Activated CD8-positive, alpha-beta memory T cell treated with anti-CD3 and anti-CD28 coated beads, Interleukin-2, amount 10 ng/mL, durations not matched to agents 7 days and 5 days (primary cell): Measurements from ENCODE around the gene WWC1. TPM values are rescaled to one million over a fixed set of nuclear protein-coding genes. Genes with fewer than 3 reads are reported as not detected.

Experiments used
- ATAC-seq: fragments of 150-1000 bp; cut with Tn5 transposase; one replicate; pipeline ENCODE4 v1.10.0; 2021; ENCODE audit warnings: moderate library complexity
- CTCF ChIA-PET: fragments of 350-600 bp; sonication (Branson Sonifier 250); formaldehyde crosslinking; loops from one replicate; lab custom pipeline; 2021; ENCODE audit warnings: antibody characterized with exemption; lab: Charles Lee
- DNase-seq: peaks from one replicate; pipeline ENCODE4 v3.0.0-alpha.2; 2020
- H3K27ac Mint-ChIP-seq: one replicate; pipeline ENCODE4 v1.8.0; 2021; ENCODE audit warnings: mild to moderate bottlenecking, mixed read lengths
- H3K27me3 Mint-ChIP-seq: one replicate; pipeline ENCODE4 v1.8.0; 2021; ENCODE audit warnings: mixed read lengths
- H3K36me3 Mint-ChIP-seq: one replicate; pipeline ENCODE4 v1.8.0; 2021; ENCODE audit warnings: mild to moderate bottlenecking, mixed read lengths
- H3K4me1 Mint-ChIP-seq: one replicate; pipeline ENCODE4 v1.8.0; 2021; ENCODE audit warnings: mixed read lengths
- H3K4me3 Mint-ChIP-seq: one replicate; pipeline ENCODE4 v1.8.0; 2021; ENCODE audit warnings: mild to moderate bottlenecking, moderate library complexity, mixed read lengths
- H3K9me3 Mint-ChIP-seq: one replicate; pipeline ENCODE4 v1.8.0; 2022; ENCODE audit warnings: low read depth, mixed read lengths
- total RNA-seq, 2 experiments: library from RNA; stranded (reverse); gene quantifications; one replicate each; pipeline ENCODE4 v1.2.3, GENCODE V29; 2021

The WWC1 gene
- total RNA-seq, 2 experiments from 2014 or later: 0.30 TPM; not detected in 1

DNA sequence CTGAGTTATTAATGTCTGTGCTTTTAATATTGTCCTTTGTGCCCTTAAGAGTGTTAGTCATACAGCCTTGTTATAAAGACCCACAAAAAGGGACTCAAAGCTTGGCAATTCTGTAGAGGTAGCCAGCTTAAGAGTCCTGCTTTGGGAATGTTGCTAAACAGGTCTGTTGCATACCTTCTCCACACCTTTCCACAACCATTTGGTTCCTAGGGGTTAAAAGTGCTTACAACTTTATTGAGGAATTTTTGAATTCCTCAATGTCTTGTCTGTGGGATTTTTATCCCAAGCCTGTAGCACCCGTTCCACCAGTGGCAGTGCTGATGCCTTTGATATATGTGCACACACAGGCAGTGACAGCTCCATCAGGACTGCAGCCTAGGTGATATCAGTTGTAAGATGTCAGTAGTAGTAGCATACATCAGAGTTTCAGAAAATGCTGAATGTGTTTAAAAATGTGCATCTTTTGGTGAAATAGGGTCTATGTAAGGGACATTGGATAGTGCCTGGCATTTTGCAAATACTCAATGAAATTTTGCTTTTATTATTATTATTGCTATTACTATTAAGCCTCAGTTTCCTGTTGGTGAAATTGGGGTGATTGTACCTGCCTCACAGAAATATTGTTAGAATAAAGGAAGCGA, 68.5 kb downstream of the WWC1 start:
- H3K27ac Mint-ChIP-seq: no peak overlapping the region
- CTCF ChIA-PET: no interaction called here
- ATAC-seq: no peak

GRCh38 chr5:168360521-168361285, 69.3 kb downstream of the WWC1 start:
- H3K36me3 Mint-ChIP-seq: no peaks in the 10 kb centered on the region
- CTCF ChIA-PET: no interaction called here
- H3K4me1 Mint-ChIP-seq: no peaks in the 10 kb centered on the region
- ATAC-seq: no peak
- no peaks in the 10 kb centered on the region for H3K9me3 Mint-ChIP-seq
- no peak overlapping the region for H3K27ac Mint-ChIP-seq
- no peak overlapping the region for H3K4me3 Mint-ChIP-seq
- no peak for DNase-seq
- H3K27me3 Mint-ChIP-seq: peaks cover 2% of the 10 kb centered on the region

More for the DNA sequence above, 68.5 kb downstream of the WWC1 start:
- Mint-ChIP-seq H3K4me1 (no peaks in the 10 kb centered on the region), H3K4me3 (no peak overlapping the region), H3K9me3 (no peaks in the 10 kb centered on the region), H3K27me3 (peaks cover 2% of the 10 kb centered on the region), H3K36me3 (no peaks in the 10 kb centered on the region)
- no peak for DNase-seq

- CTCF ChIA-PET: no interaction called here
- Mint-ChIP-seq H3K36me3 (no peaks in the 10 kb centered on the region), H3K27ac (no peak overlapping the region), H3K27me3 (peaks cover 5% of the 10 kb centered on the region), H3K4me1 (no peaks in the 10 kb centered on the region), H3K4me3 (no peak overlapping the region), H3K9me3 (no peaks in the 10 kb centered on the region)
- ATAC-seq: no peak
- no peak for DNase-seq
Observed at GRCh38 chr5:168362097-168362885, 70.8 kb downstream of the WWC1 start.

DNA sequence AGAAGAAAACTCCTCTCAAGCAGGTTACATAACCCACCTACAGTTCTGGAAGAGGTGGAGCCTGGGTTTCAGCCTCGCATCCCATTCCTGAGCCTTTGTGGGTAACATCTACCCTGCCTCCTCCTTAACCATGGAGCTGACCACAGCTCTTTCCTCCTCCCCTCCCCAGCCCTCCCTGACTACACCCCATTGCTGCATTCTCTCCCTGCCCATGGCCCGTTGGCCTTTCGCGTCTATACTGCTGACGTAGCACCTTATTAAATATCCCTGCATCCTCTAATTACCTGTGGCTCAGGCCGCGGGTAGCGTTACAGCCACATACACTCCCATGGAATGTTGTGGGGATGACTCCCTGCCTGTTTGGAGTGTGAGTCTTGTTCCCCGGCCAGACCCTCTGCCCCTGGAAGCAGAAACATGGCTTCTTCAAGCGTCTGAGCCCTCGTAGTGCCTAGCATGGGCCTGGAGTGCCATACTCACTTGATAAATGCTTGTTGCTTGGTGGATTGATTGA, 72.8 kb downstream of the WWC1 start:
- Mint-ChIP-seq H3K27me3 (peaks cover 3% of the 10 kb centered on the region), H3K4me1 (no peaks in the 10 kb centered on the region), H3K27ac (no peak overlapping the region), H3K4me3 (no peak overlapping the region), H3K9me3 (no peaks in the 10 kb centered on the region), H3K36me3 (no peaks in the 10 kb centered on the region)
- DNase-seq (no peak), ATAC-seq (no peak)
- CTCF ChIA-PET: no interaction called here

- H3K4me1 Mint-ChIP-seq: no peaks in the 10 kb centered on the region
- DNase-seq: no peak
- H3K36me3 Mint-ChIP-seq: no peaks in the 10 kb centered on the region
- H3K4me3 Mint-ChIP-seq: no peak overlapping the region
- no peaks in the 10 kb centered on the region for H3K9me3 Mint-ChIP-seq
- H3K27me3 Mint-ChIP-seq: peaks cover 3% of the 10 kb centered on the region
- ATAC-seq: no peak
- no peak overlapping the region for H3K27ac Mint-ChIP-seq
- CTCF ChIA-PET: no interaction called here
Observed at GRCh38 chr5:168364750-168365550, 73.5 kb downstream of the WWC1 start.

DNA sequence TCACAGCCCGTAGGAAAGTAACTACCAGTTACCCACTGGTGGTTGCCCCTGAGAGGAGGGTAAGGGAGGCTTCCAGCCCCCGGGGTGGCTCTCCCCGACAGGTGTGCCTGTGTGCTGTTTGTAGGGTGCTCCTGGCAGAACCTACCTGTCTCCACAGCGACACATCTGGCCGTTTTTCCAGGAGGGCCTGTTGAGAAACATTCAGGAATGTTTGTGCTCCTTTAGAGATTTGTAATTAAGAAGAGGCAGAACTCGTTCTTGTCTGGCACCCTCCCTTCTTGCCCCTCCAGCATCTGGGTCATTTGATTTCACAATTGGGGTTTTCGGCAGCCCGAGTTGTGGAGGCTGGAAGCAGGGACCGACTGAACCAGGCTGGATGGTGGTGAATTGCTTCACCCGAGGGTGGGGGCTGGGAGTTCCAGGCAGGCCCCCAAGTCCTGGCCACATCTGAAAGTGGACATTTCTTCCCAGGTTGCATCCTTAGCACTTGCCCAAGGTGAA, 74.2 kb downstream of the WWC1 start:
- Mint-ChIP-seq H3K4me1 (no peaks in the 10 kb centered on the region), H3K36me3 (no peaks in the 10 kb centered on the region)
- no peak for ATAC-seq

DNA sequence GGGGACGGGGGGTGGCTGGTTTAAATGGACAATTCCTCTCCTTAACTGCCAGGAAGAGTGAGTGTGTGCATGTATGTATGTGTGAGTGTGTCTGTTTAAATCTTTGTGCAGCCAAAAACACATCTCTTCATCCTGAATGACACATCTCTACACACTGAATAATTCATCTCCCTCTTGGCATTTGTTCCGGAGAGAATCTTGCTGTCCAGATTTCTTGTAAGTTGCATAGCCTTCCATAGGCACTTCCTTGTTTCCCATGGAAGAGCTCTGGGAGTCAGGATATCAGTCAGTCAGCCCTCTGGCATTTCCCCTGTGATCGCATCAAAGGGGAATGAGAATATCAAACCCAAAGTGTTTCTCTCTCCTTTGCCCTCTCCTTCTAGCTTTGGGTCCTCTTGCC, 74.7 kb downstream of the WWC1 start:
- DNase-seq (no peak), ATAC-seq (no peak)
- no peak overlapping the region for H3K4me3 Mint-ChIP-seq
- H3K27ac Mint-ChIP-seq: no peak overlapping the region
- no peaks in the 10 kb centered on the region for H3K9me3 Mint-ChIP-seq
- H3K27me3 Mint-ChIP-seq: peaks cover 3% of the 10 kb centered on the region
- H3K4me1 Mint-ChIP-seq: no peaks in the 10 kb centered on the region
- no peaks in the 10 kb centered on the region for H3K36me3 Mint-ChIP-seq
- CTCF ChIA-PET: no interaction called here

More for the DNA sequence above, 74.2 kb downstream of the WWC1 start:
- CTCF ChIA-PET: no interaction called here
- no peak for DNase-seq
- Mint-ChIP-seq H3K9me3 (no peaks in the 10 kb centered on the region), H3K4me3 (no peak overlapping the region), H3K27ac (no peak overlapping the region), H3K27me3 (peaks cover 3% of the 10 kb centered on the region)

DNA sequence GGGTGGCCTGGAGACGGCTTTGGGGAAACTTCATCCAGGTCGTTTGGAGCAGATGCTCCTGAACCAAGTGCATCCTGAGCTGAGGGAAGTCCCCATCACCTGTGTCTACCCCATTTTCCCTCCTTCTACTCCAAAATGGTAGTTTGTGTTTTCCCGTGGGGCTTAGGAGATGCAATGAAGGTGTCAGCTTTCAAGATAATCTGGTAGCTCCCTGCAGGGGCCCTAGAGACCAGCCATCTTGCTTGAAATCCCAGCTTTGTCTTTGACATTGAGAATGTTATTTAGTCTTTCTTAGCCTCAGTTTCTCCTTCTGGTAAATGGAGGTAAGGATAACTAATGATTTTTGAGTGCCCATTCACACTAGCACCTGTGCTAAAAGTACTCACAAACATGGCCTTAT, 77.4 kb downstream of the WWC1 start:
- ATAC-seq (no peak), DNase-seq (no peak)
- CTCF ChIA-PET: no interaction called here
- Mint-ChIP-seq H3K4me1 (no peaks in the 10 kb centered on the region), H3K27ac (no peak overlapping the region), H3K27me3 (peaks cover 3% of the 10 kb centered on the region), H3K9me3 (no peaks in the 10 kb centered on the region), H3K4me3 (no peak overlapping the region), H3K36me3 (no peaks in the 10 kb centered on the region)

DNA sequence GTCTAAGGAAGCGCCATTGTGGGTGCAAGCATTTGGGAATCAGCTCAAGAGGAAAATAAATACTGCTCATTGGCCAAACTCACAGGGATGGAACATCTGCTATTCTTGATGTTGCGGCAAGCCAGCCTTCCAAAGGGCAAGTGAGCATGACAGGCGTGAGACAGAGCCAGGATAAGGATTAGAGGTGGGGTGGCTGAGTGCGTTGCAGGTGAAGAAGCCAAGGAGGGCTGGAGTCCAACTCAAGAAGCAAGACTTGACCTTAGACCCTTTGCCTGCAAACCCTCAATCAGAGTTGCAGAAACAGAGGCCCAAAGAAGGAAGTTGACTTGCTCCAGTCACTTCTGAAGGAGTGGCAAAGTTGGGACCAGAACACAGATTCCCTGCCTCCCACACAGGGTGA, 79.4 kb downstream of the WWC1 start:
- Mint-ChIP-seq H3K27ac (no peak overlapping the region), H3K9me3 (no peaks in the 10 kb centered on the region)
- CTCF ChIA-PET: interaction anchor here (0.6 kb wide), 1 partner anchor 1213 kb away, joined by 4 read pairs; the partner anchor contains the start of gene SPDL1

DNA sequence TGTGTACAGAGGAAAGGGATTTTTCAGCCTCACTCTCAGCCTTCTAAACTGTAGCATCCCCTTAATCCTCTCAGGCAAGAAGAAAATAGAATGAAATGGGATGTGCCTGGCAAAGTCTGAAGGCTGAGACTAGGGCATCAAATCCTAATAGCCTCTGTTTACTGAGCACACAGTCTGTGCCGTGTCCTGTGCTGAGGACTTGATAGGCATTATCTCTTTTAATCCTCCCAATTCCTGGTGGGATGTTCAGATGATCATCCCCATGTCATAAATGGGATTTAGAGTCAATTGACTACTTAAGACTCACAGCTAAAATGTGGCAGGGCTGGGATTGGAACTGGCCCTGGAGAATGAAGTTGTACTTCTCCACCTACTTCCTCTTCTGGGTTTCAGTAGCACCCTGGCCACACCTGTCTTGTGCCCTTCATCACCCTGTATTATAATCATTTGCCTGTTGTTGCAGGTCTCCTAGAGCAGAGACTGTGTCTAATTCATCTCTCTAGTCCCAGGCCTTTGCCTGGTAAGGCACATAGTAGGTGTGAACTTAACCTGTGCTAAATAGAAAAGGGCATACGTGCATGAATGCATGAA, 81.0 kb downstream of the WWC1 start:
- Mint-ChIP-seq H3K27ac (no peak overlapping the region), H3K36me3 (no peaks in the 10 kb centered on the region), H3K4me3 (no peak overlapping the region), H3K4me1 (peaks cover 5% of the 10 kb centered on the region), H3K9me3 (no peaks in the 10 kb centered on the region), H3K27me3 (no peaks in the 10 kb centered on the region)
- CTCF ChIA-PET: no interaction called here
- no peak for ATAC-seq
- DNase-seq: no peak

More for the DNA sequence above, 79.4 kb downstream of the WWC1 start:
- ATAC-seq: no peak
- no peaks in the 10 kb centered on the region for H3K4me1 Mint-ChIP-seq
- no peak for DNase-seq
- peaks cover 3% of the 10 kb centered on the region for H3K27me3 Mint-ChIP-seq
- H3K4me3 Mint-ChIP-seq: no peak overlapping the region
- no peaks in the 10 kb centered on the region for H3K36me3 Mint-ChIP-seq

GRCh38 chr5:168374532-168374931, 83.1 kb downstream of the WWC1 start:
- H3K27ac Mint-ChIP-seq: no peak overlapping the region

DNA sequence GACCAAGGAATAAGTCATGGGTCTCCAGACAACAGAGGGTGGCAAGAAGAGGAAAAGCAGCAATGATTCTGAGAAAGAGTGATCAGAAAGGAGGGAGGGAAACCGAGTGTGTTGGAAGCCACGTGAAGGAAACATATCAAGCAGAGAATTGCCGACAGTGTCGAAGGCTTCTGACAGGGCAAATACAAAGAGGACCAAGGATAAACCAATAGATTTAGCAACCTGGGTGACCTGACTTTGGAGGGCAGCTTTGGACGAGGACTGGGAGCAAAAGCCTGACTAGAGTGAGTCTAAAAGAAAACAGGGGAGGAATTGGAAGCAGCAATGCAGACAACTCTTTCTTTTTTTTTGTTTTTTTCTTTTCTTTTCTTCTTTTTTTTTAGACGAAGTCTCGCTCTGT, 83.8 kb downstream of the WWC1 start:
- no peak overlapping the region for H3K27ac Mint-ChIP-seq
- H3K36me3 Mint-ChIP-seq: no peaks in the 10 kb centered on the region
- H3K4me1 Mint-ChIP-seq: peaks cover 9% of the 10 kb centered on the region
- H3K9me3 Mint-ChIP-seq: no peaks in the 10 kb centered on the region
- no peaks in the 10 kb centered on the region for H3K27me3 Mint-ChIP-seq
- ATAC-seq (no peak), DNase-seq (no peak)
- CTCF ChIA-PET: no interaction called here
- H3K4me3 Mint-ChIP-seq: no peak overlapping the region

More at GRCh38 chr5:168374532-168374931, 83.1 kb downstream of the WWC1 start:
- H3K9me3 Mint-ChIP-seq: no peaks in the 10 kb centered on the region
- no peak overlapping the region for H3K4me3 Mint-ChIP-seq
- peaks cover 9% of the 10 kb centered on the region for H3K4me1 Mint-ChIP-seq
- no peaks in the 10 kb centered on the region for H3K36me3 Mint-ChIP-seq
- DNase-seq: no peak
- no peaks in the 10 kb centered on the region for H3K27me3 Mint-ChIP-seq
- no peak for ATAC-seq
- CTCF ChIA-PET: no interaction called here
